Smooth muscle cell of the brain vasculature (primary cell): ENCODE measurements around the gene BACE2.

Experiments used
- DNase-seq: peaks from one replicate; pipeline ENCODE4 v3.0.0-alpha.2; 2012; ENCODE audit warnings: low read depth, low spot score

Gene BACE2

GRCh38 chr21:41148798-41149197 lies 19.2 kb upstream of the BACE2 start:
- DNase-seq: no peak

GRCh38 chr21:41149199-41149598 lies 18.8 kb upstream of the BACE2 start:
- DNase-seq: no peak

- no peak for DNase-seq
Measured at GRCh38 chr21:41152147-41152546, 15.8 kb upstream of the BACE2 start.

- no peak for DNase-seq
Measured at GRCh38 chr21:41153443-41153842, 14.5 kb upstream of the BACE2 start.

GRCh38 chr21:41156142-41156541 lies 11.8 kb upstream of the BACE2 start:
- DNase-seq: no peak

- no peak for DNase-seq
Measured at GRCh38 chr21:41158026-41158425, 9.9 kb upstream of the BACE2 start.

- DNase-seq: no peak
Measured at GRCh38 chr21:41160036-41160435, 7.9 kb upstream of the BACE2 start.

- DNase-seq: no peak
Measured at GRCh38 chr21:41161428-41161827, 6.5 kb upstream of the BACE2 start.

GRCh38 chr21:41162096-41162495 lies 5.9 kb upstream of the BACE2 start:
- no peak for DNase-seq

- no peak for DNase-seq
Measured at GRCh38 chr21:41163091-41163490, 4.9 kb upstream of the BACE2 start.

- DNase-seq: no peak
Measured at GRCh38 chr21:41164052-41164451, 3.9 kb upstream of the BACE2 start.

- no peak for DNase-seq
Measured at GRCh38 chr21:41164981-41165655, 2.8 kb upstream of the BACE2 start.

- no peak for DNase-seq
Measured at GRCh38 chr21:41166884-41167283, 1.1 kb upstream of the BACE2 start.

GRCh38 chr21:41168391-41169257 lies 664 bp downstream of the BACE2 start:
- DNase-seq: no peak

GRCh38 chr21:41169258-41169576 lies 1.3 kb downstream of the BACE2 start:
- DNase-seq: no peak

GRCh38 chr21:41169701-41170100 lies 1.7 kb downstream of the BACE2 start:
- DNase-seq: no peak

- DNase-seq: no peak
Measured at GRCh38 chr21:41170442-41170841, 2.5 kb downstream of the BACE2 start.

- DNase-seq: no peak
Measured at GRCh38 chr21:41170859-41171609, 3.1 kb downstream of the BACE2 start.

GRCh38 chr21:41175080-41175479 lies 7.1 kb downstream of the BACE2 start:
- no peak for DNase-seq

- DNase-seq: no peak
Measured at GRCh38 chr21:41176846-41177245, 8.9 kb downstream of the BACE2 start.

GRCh38 chr21:41180752-41181151 lies 12.8 kb downstream of the BACE2 start:
- no peak for DNase-seq

- no peak for DNase-seq
Measured at GRCh38 chr21:41182547-41182946, 14.6 kb downstream of the BACE2 start.

GRCh38 chr21:41183575-41183974 lies 15.6 kb downstream of the BACE2 start:
- no peak for DNase-seq
